Measurements from ENCODE around the gene NT5C2.

- TF ChIP-seq EZH2 (IDR thresholded peaks at IDR 0.05; ENCODE audit: borderline replicate concordance, low read depth, low read length, severe bottlenecking) (no peak), CTCF (IDR thresholded peaks at IDR 0.05; ENCODE audit: borderline replicate concordance, extremely low read depth, low read length, poor library complexity, severe bottlenecking) (no peak)
Measured at GRCh38 chr10:103038570-103038969, 154.5 kb downstream of the NT5C2 start.

All from DND-41 (cell line).